Thyroid gland (tissue), 4 donors: ENCODE results near the gene KCP.

Experiments used
- CTCF ChIP-seq, 6 experiments: fragments of 200-600 bp in 3 of 6; fragments of 450-650 bp in 3 of 6; sonication (generic) in 3 of 6; IDR thresholded peaks; one replicate each; pipeline ENCODE4 v1.5.1; 2016 to 2019; ENCODE audit warnings: antibody characterized with exemption in 6 of 6, mild to moderate bottlenecking in 2 of 6, inconsistent platforms in 1 of 6, moderate library complexity in 1 of 6
- POLR2A ChIP-seq, 2 donors: fragments of 450-650 bp; IDR thresholded peaks; one replicate each; pipeline ENCODE4 v1.6.1; 2017; ENCODE audit warnings: antibody characterized with exemption in 2 of 2, mild to moderate bottlenecking in 2 of 2, moderate library complexity in 1 of 2

GRCh38 chr7:128838981-128839731, 71.4 kb downstream of the KCP start:
- TF ChIP-seq CTCF (IDR thresholded peaks at IDR 0.05) (no peak), POLR2A (IDR thresholded peaks at IDR 0.05) (no peak)
